Measurements from ENCODE around the gene CHCHD2. TPM values are rescaled to one million over a fixed set of nuclear protein-coding genes. Genes with fewer than 3 reads are reported as not detected.
"Not testable (repeated sequence)": the region's sequence is repeated elsewhere in the genome, so short reads cannot be mapped to it uniquely, and the experiment has no call there.

CHCHD2 gene, protein sequence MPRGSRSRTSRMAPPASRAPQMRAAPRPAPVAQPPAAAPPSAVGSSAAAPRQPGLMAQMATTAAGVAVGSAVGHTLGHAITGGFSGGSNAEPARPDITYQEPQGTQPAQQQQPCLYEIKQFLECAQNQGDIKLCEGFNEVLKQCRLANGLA
- total RNA-seq: 100 to 1,000 TPM; 347 to 507 (median 416) TPM

DNA sequence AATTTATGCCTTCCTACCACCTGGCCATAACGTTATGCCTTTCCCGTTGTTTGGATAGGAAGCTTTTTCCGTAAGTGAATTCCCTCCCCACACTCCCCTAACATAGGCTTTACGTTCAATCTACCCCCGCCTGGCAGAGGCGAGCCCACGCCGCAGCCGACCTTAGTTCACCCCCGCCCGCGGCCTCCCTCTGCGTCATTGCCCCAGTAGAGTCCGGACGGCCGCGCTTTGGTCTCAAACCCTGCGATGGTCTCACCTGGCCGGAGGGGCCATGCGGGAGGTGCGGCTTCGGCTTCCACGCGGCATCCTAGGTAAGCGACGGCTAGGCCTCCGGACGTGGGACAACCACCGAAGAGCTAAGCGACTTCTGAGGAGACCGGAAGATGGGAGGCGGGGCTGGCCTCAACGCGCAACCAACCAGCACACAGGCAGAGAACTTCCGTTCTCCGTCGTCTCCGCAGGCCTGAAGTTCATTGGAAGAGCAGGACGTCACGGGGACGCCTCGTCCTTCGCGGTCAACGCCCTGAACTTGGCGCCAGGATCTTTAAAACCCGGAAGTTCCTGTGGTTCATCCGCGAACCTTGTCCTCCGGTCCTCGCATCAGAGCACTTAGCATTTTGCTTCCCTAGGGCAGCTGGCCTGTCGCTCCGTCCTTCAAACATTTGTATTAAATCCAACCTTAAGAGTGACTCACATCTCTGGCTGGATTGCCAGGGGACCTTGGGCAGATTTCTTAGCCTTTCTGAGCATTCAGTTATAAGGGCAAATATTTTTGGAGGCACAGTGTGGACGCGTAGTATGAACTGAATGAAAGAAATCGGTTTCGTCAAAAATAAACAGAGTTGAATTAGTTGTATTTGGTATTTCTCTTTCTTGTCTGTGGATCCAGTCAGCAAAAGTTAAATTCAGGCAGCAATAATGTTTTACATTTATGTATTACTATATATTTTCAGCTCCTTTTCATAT, at the start of gene CHCHD2:
Gene CHCHD2 (minus strand): TSS at position 369 of the 966 bp plus-strand sequence. CDS start 63 bp downstream, at position 306.
- 2 to 5% methylated on average over 30 to 47 of the region's 57 CpGs for WGBS, 2 donors
- intact Hi-C loops (cut with DNase I): no loop called here
- peak; percentile 98 for DNase-seq
- H3K9me3 ChIP-seq: no peaks in the 10 kb centered on the region
- TF ChIP-seq POLR2A (IDR thresholded peaks at IDR 0.05): peak; percentile 73 to 93
- TF ChIP-seq, protein P1, sequence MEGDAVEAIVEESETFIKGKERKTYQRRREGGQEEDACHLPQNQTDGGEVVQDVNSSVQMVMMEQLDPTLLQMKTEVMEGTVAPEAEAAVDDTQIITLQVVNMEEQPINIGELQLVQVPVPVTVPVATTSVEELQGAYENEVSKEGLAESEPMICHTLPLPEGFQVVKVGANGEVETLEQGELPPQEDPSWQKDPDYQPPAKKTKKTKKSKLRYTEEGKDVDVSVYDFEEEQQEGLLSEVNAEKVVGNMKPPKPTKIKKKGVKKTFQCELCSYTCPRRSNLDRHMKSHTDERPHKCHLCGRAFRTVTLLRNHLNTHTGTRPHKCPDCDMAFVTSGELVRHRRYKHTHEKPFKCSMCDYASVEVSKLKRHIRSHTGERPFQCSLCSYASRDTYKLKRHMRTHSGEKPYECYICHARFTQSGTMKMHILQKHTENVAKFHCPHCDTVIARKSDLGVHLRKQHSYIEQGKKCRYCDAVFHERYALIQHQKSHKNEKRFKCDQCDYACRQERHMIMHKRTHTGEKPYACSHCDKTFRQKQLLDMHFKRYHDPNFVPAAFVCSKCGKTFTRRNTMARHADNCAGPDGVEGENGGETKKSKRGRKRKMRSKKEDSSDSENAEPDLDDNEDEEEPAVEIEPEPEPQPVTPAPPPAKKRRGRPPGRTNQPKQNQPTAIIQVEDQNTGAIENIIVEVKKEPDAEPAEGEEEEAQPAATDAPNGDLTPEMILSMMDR (IDR thresholded peaks at IDR 0.05): no peak
- peak within 1 kb of the TSS; percentile 50 to 93 (median 83) for H3K27ac ChIP-seq
- peaks cover 8 to 10% of the 10 kb centered on the region in 2 donors for H3K4me1 ChIP-seq
- peak within 1 kb of the TSS; percentile 59 to 95 (median 70) for H3K4me3 ChIP-seq (replicated peaks in 1 of 3)
- H3K36me3 ChIP-seq: peaks cover 29% of the 10 kb centered on the region in 2 donors
- no peaks in the 10 kb centered on the region for H3K27me3 ChIP-seq

DNA sequence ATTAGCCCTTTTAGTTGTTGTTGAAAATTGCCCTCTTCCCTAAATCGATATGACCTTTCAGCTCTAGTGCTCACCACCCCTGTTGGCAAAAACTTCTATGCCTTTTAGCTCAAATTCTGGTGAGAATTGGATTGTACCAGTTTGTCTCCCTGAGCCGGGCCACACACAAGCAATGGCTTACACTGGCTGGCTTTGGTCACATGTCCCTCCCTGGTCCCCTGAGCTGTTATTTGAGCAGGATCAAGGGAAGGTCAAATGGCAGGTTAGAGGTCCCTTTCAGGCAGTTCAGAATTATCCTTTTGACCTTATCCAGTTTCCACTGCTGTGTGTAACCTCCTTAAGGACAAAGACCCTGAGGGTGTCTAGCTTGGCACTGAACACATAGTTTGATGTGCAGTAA, 24.8 kb upstream of the CHCHD2 start:
- WGBS, 2 donors: 70 to 71% methylated on average over 2 of the region's 2 CpGs

DNA sequence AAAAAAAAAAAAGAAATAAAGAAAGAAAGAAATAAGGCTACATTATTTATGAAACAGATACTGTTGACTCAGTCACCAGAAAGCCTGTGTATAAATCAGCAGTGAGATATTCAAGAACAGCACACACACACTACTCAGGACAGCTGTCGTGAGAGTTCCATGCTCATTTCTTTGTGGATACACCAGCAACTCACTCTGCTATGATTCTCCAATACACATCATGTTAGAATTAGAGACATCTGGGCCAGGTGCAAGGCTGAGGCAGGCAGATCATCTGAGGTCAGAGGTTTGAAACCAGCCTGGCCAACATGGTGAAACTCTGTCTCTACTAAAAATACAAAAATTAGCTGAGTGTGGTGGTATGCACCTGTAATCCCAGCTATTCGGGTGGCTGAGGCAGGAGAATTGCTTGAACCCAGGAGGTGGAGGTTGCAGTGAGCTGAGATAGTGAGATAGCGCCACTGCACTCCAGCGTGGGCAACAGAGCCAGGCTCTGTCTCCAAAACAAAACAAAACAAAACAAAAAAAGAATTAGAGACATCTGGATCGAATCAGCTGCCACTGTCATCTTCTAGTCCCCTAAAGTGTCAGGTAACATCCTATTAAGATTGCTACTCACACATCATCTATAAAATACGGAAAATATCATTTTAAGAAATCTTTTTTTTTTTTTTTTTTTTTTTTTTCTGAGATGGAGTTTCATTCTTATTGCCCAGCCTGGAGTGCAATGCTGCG, 21.1 kb upstream of the CHCHD2 start:
- intact Hi-C loops (cut with DNase I): no loop called here
- DNase-seq: no peak
- Histone ChIP-seq H3K4me3 (replicated peaks in 1 of 3) (no peak overlapping the region), H3K9me3 (no peaks in the 10 kb centered on the region), H3K27me3 (no peaks in the 10 kb centered on the region), H3K4me1 (peaks cover 4 to 9% of the 10 kb centered on the region in 2 donors), H3K36me3 (no peaks in the 10 kb centered on the region), H3K27ac (no peak overlapping the region)
- 88% methylated on average over 7 of the region's 7 CpGs for WGBS, 2 donors
- TF ChIP-seq POLR2A (IDR thresholded peaks at IDR 0.05): no peak
- TF ChIP-seq, protein P1 (IDR thresholded peaks at IDR 0.05): no peak

More for the DNA sequence above, 24.8 kb upstream of the CHCHD2 start:
- H3K36me3 ChIP-seq; H3K9me3 ChIP-seq; H3K4me3 ChIP-seq (replicated peaks in 1 of 3); H3K27me3 ChIP-seq; H3K4me1 ChIP-seq; H3K27ac ChIP-seq; DNase-seq; intact Hi-C loops (cut with DNase I): not testable (repeated sequence)

DNA sequence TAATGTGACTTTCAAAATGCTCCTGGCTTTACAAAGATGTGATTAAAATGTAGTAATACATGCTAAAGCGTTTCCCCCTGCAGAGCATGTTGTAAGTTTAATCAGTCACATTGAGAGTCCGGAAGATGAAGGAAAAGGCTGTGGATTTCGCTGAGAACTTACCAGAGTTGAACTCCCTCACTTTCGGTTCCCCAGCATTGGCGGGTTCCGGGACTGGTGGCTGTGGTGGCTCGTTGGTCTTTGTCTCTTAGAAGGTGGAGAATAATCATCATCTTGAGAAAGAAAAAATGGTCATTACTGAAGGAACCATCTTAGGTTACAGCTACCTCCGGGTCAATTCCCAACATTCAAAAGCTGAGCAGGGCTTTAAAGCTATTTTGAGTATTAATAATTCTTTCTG, 19.6 kb upstream of the CHCHD2 start:
- peaks cover 4 to 14% of the 10 kb centered on the region in 2 donors for H3K4me1 ChIP-seq
- no peak for TF ChIP-seq POLR2A (IDR thresholded peaks at IDR 0.05)
- TF ChIP-seq, protein P1 (IDR thresholded peaks at IDR 0.05): no peak
- H3K27me3 ChIP-seq: no peaks in the 10 kb centered on the region
- H3K27ac ChIP-seq: no peak overlapping the region
- no peak for DNase-seq
- intact Hi-C loops (cut with DNase I): no loop called here
- H3K36me3 ChIP-seq: no peaks in the 10 kb centered on the region
- WGBS, 2 donors: 81 to 87% methylated on average over 8 of the region's 8 CpGs
- H3K9me3 ChIP-seq: no peaks in the 10 kb centered on the region
- no peak overlapping the region for H3K4me3 ChIP-seq (replicated peaks in 1 of 3)

DNA sequence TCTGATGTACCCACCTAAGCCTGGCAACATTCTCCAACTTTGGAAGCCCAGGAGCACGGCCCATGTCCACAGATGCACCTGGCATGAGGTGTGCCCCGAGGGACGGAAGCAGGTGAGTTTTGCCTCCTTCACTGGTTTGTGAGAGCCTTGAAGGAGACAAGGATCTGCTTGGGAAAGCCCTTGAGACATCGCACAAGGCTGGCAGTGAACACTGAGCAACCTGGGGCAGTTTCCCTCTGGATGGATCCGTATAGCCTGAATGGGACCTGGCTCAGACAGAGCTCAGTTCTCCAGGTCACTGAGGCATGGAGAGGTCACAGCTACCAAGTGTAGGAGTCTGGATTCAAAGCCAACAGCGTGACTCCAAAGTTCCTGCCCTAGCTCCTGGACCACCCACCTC, 18.7 kb upstream of the CHCHD2 start:
- H3K9me3 ChIP-seq: no peaks in the 10 kb centered on the region
- H3K4me1 ChIP-seq: peaks cover 4 to 14% of the 10 kb centered on the region in 2 donors
- no peak overlapping the region for H3K4me3 ChIP-seq (replicated peaks in 1 of 3)
- H3K27ac ChIP-seq: no peak overlapping the region
- H3K27me3 ChIP-seq: no peaks in the 10 kb centered on the region
- H3K36me3 ChIP-seq: no peaks in the 10 kb centered on the region
- WGBS, 2 donors: 21 to 48% methylated on average over 3 to 5 of the region's 6 CpGs
- intact Hi-C loops (cut with DNase I): no loop called here
- DNase-seq: peak; percentile 55 to 64
- TF ChIP-seq POLR2A (IDR thresholded peaks at IDR 0.05): no peak
- TF ChIP-seq, protein P1 (IDR thresholded peaks at IDR 0.05): no peak

Measured in thyroid gland (tissue), 4 donors.